Caco-2 (cell line): Measurements from ENCODE around the gene FRMD4A. TPM values are rescaled to one million over a fixed set of nuclear protein-coding genes. Genes with fewer than 3 reads are reported as not detected.

Experiments
- BruUV-seq: library from RNA; stranded (reverse); fragments of 400-500 nt; replicated peaks from 2 replicates; lab custom pipeline; 2021; lab: Mats Ljungman, UMichigan
- CTCF ChIA-PET: fragments of 300-600 bp; sonication (Branson Sonifier 250); formaldehyde crosslinking; loops from one replicate; lab custom pipeline; 2022; ENCODE audit warnings: antibody characterized with exemption; lab: Charles Lee
- POLR2A ChIA-PET: fragments of 300-600 bp; sonication (Branson Sonifier 250); formaldehyde crosslinking; loops from one replicate; lab custom pipeline; 2022; ENCODE audit warnings: antibody characterized with exemption; lab: Charles Lee
- DNase-seq, 2 experiments: peaks; one replicate each; pipeline versions ENCODE4 v3.0.0 to v3.0.0-alpha.2; 2020 to 2022
- H3K27me3 ChIP-seq: replicated peaks from 2 replicates; pipeline ENCODE4 v1.6.0; 2011; ENCODE audit warnings: low read length; ENCODE audit not compliant: control insufficient read depth, insufficient read depth
- H3K36me3 ChIP-seq: 2 replicates; pipeline ENCODE4 v1.5.1; 2011; ENCODE audit warnings: low read length; ENCODE audit not compliant: control insufficient read depth, insufficient read depth
- H3K4me1 ChIP-seq: fragments of 250-450 bp; sonication (Bioruptor Pico); 2 replicates; pipeline ENCODE4 v1.5.1; 2020; ENCODE audit warnings: mild to moderate bottlenecking
- H3K4me3 ChIP-seq: 2 replicates; pipeline ENCODE4 v1.5.1; 2011; ENCODE audit warnings: low read depth, mild to moderate bottlenecking, control low read depth, low read length
- H3K9me3 ChIP-seq: fragments of 250-450 bp; sonication (Bioruptor Pico); 2 replicates; pipeline ENCODE4 v1.5.1; 2020; ENCODE audit warnings: mild to moderate bottlenecking, moderate library complexity
- H3K27ac Mint-ChIP-seq: one replicate; pipeline ENCODE4 v1.8.0; 2022; ENCODE audit warnings: mixed read lengths; ENCODE audit not compliant: unreplicated experiment
- H3K27me3 Mint-ChIP-seq: one replicate; pipeline ENCODE4 v1.8.0; 2022; ENCODE audit warnings: mixed read lengths; ENCODE audit not compliant: insufficient read depth, unreplicated experiment
- H3K36me3 Mint-ChIP-seq: one replicate; pipeline ENCODE4 v1.8.0; 2022; ENCODE audit warnings: mild to moderate bottlenecking, mixed read lengths; ENCODE audit not compliant: insufficient read depth, unreplicated experiment
- H3K4me1 Mint-ChIP-seq: one replicate; pipeline ENCODE4 v1.8.0; 2022; ENCODE audit warnings: low read depth, mixed read lengths; ENCODE audit not compliant: unreplicated experiment
- H3K4me3 Mint-ChIP-seq: one replicate; pipeline ENCODE4 v1.8.0; 2022; ENCODE audit warnings: mild to moderate bottlenecking, moderate library complexity, mixed read lengths; ENCODE audit not compliant: unreplicated experiment
- H3K9me3 Mint-ChIP-seq: one replicate; pipeline ENCODE4 v1.8.0; 2022; ENCODE audit warnings: mixed read lengths; ENCODE audit not compliant: unreplicated experiment
- intact Hi-C: fragments of 100-400 bp; cut with micrococcal nuclease; formaldehyde crosslinking; loops from one replicate; pipeline ENCODE4 v1.10.0; 2022; ENCODE audit not compliant: unreplicated experiment
- total RNA-seq: library from RNA; stranded (reverse); gene quantifications from 2 replicates; pipeline ENCODE4 v1.2.3, GENCODE V29; 2022
- TF ChIP-seq, protein P1 (sequence below), 2 experiments: fragments of 200-600 bp in 1 of 2; IDR thresholded peaks; 1 replicate in 1 of 2; 2 replicates in 1 of 2; pipeline versions ENCODE4 v1.5.1 to v1.8.0; 2011 to 2022; ENCODE audit warnings: antibody characterized with exemption in 1 of 2, control low read depth in 1 of 2, inconsistent platforms in 1 of 2, low read depth in 1 of 2, low read length in 1 of 2, mild to moderate bottlenecking in 1 of 2, moderate library complexity in 1 of 2; ENCODE audit not compliant: insufficient read depth in 1 of 2, severe bottlenecking in 1 of 2, unreplicated experiment in 1 of 2

The FRMD4A gene
- total RNA-seq, 1 experiment from 2014 or later: 52.1 TPM

DNA sequence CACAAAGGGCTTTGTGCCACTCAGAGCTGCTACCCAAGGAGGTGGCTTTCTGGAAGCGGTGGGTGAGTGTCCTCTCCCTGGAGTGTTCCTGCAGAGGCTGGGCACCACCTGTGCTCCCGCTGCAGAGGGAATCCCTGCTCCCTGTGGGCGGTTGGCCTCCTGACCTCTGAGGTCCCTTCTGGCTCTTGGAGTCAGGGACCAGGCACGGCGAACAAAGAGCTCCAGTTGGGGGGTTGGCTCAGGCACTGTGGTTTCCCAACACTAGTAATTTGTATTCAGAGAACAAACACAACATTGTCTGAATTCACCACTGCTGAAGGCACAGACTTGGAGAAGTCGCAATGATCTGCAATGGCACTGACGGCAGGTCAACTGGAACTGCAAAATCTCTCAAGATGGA is 415.0 kb downstream of the FRMD4A start:
- Mint-ChIP-seq H3K9me3 (no peaks in the 10 kb centered on the region), H3K4me3 (no peak overlapping the region), H3K27me3 (peaks cover 8% of the 10 kb centered on the region), H3K27ac (no peak overlapping the region), H3K36me3 (no peaks in the 10 kb centered on the region), H3K4me1 (no peaks in the 10 kb centered on the region)
- no peaks in the 10 kb centered on the region for H3K36me3 ChIP-seq
- TF ChIP-seq, protein P1, sequence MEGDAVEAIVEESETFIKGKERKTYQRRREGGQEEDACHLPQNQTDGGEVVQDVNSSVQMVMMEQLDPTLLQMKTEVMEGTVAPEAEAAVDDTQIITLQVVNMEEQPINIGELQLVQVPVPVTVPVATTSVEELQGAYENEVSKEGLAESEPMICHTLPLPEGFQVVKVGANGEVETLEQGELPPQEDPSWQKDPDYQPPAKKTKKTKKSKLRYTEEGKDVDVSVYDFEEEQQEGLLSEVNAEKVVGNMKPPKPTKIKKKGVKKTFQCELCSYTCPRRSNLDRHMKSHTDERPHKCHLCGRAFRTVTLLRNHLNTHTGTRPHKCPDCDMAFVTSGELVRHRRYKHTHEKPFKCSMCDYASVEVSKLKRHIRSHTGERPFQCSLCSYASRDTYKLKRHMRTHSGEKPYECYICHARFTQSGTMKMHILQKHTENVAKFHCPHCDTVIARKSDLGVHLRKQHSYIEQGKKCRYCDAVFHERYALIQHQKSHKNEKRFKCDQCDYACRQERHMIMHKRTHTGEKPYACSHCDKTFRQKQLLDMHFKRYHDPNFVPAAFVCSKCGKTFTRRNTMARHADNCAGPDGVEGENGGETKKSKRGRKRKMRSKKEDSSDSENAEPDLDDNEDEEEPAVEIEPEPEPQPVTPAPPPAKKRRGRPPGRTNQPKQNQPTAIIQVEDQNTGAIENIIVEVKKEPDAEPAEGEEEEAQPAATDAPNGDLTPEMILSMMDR (IDR thresholded peaks at IDR 0.05; ENCODE audit: insufficient read depth in 1 of 2, low read depth in 1 of 2, low read length in 1 of 2, severe bottlenecking in 1 of 2, unreplicated experiment in 1 of 2): no peak
- no TSS peak for BruUV-seq
- ChIA-PET CTCF (interaction anchor here (0.6 kb wide), 1 partner anchor 134 kb away, joined by 3 read pairs; no protein-coding TSS in a partner anchor), POLR2A (no interaction called here)
- no peak overlapping the region for H3K4me3 ChIP-seq
- intact Hi-C loops: no loop called here
- H3K27me3 ChIP-seq: no peaks in the 10 kb centered on the region
- DNase-seq: no peak
- H3K4me1 ChIP-seq: no peaks in the 10 kb centered on the region
- no peaks in the 10 kb centered on the region for H3K9me3 ChIP-seq

GRCh38 chr10:13913897-13914296 is 416.8 kb downstream of the FRMD4A start:
- Histone ChIP-seq H3K27me3 (no peaks in the 10 kb centered on the region), H3K4me1 (no peaks in the 10 kb centered on the region), H3K9me3 (no peaks in the 10 kb centered on the region), H3K4me3 (no peak overlapping the region), H3K36me3 (no peaks in the 10 kb centered on the region)
- Mint-ChIP-seq H3K36me3 (no peaks in the 10 kb centered on the region), H3K4me1 (no peaks in the 10 kb centered on the region), H3K27me3 (peaks cover 10% of the 10 kb centered on the region), H3K4me3 (no peak overlapping the region), H3K9me3 (peaks cover 5% of the 10 kb centered on the region), H3K27ac (no peak overlapping the region)
- TF ChIP-seq, protein P1 (IDR thresholded peaks at IDR 0.05; ENCODE audit: insufficient read depth in 1 of 2, low read depth in 1 of 2, low read length in 1 of 2, severe bottlenecking in 1 of 2, unreplicated experiment in 1 of 2): no peak
- POLR2A ChIA-PET: no interaction called here
- BruUV-seq: no TSS peak
- intact Hi-C loops: no loop called here
- DNase-seq: no peak
- CTCF ChIA-PET: interaction anchor here (1.4 kb wide), 1 partner anchor 127 kb away, joined by 3 read pairs; no protein-coding TSS in a partner anchor

- Mint-ChIP-seq H3K36me3 (no peaks in the 10 kb centered on the region), H3K4me3 (no peak overlapping the region), H3K27ac (no peak overlapping the region), H3K4me1 (no peaks in the 10 kb centered on the region), H3K27me3 (peaks cover 11% of the 10 kb centered on the region), H3K9me3 (peaks cover 9% of the 10 kb centered on the region)
- Histone ChIP-seq H3K9me3 (no peaks in the 10 kb centered on the region), H3K36me3 (no peaks in the 10 kb centered on the region), H3K4me1 (no peaks in the 10 kb centered on the region), H3K4me3 (no peak overlapping the region), H3K27me3 (no peaks in the 10 kb centered on the region)
- no TSS peak for BruUV-seq
- ChIA-PET CTCF (interaction anchor here (0.7 kb wide), 1 partner anchor 492 kb away, joined by 3 read pairs; no protein-coding TSS in a partner anchor), POLR2A (no interaction called here)
- TF ChIP-seq, protein P1 (IDR thresholded peaks at IDR 0.05; ENCODE audit: insufficient read depth in 1 of 2, low read depth in 1 of 2, low read length in 1 of 2, severe bottlenecking in 1 of 2, unreplicated experiment in 1 of 2): no peak
- DNase-seq: no peak
- intact Hi-C loops: no loop called here
These were observed 418.8 kb downstream of the FRMD4A start for GRCh38 chr10:13911821-13912520.
